MCF 10A (cell line): ENCODE results near the gene CENPW. TPM values are rescaled to one million over a fixed set of nuclear protein-coding genes. Genes with fewer than 3 reads are reported as not detected.

ENCODE experiments used
- BruUV-seq: library from RNA; stranded (reverse); fragments of 400-500 nt; replicated peaks from 2 replicates; lab custom pipeline; 2021; lab: Mats Ljungman, UMichigan
- CTCF ChIA-PET: fragments of 300-600 bp; sonication (Branson Sonifier 250); formaldehyde crosslinking; extraction: SDS; loops from one replicate; lab custom pipeline; 2021; ENCODE audit warnings: antibody characterized with exemption, inconsistent platforms; lab: Yijun Ruan, JAX
- POLR2A ChIA-PET: fragments of 300-600, 350-650 bp; sonication (Branson Sonifier 250); formaldehyde crosslinking; extraction: SDS; loops from one replicate; lab custom pipeline; 2020; ENCODE audit warnings: antibody characterized with exemption, inconsistent platforms; lab: Yijun Ruan, JAX
- DNase-seq: peaks from one replicate; pipeline ENCODE4 v3.0.0-alpha.2; 2018; ENCODE audit not compliant: unreplicated experiment
- H3K27ac Mint-ChIP-seq: one replicate; pipeline ENCODE4 v1.8.0; 2022; ENCODE audit warnings: mild to moderate bottlenecking, low read depth, mixed read lengths; ENCODE audit not compliant: unreplicated experiment
- H3K27me3 Mint-ChIP-seq: one replicate; pipeline ENCODE4 v1.8.0; 2022; ENCODE audit warnings: mixed read lengths; ENCODE audit not compliant: insufficient read depth, unreplicated experiment
- H3K36me3 Mint-ChIP-seq: one replicate; pipeline ENCODE4 v1.8.0; 2022; ENCODE audit warnings: mild to moderate bottlenecking, moderate library complexity, mixed read lengths; ENCODE audit not compliant: insufficient read depth, unreplicated experiment
- H3K4me1 Mint-ChIP-seq: one replicate; pipeline ENCODE4 v1.8.0; 2022; ENCODE audit warnings: mixed read lengths; ENCODE audit not compliant: insufficient read depth, unreplicated experiment
- H3K4me3 Mint-ChIP-seq: one replicate; pipeline ENCODE4 v1.8.0; 2022; ENCODE audit warnings: mild to moderate bottlenecking, moderate library complexity, mixed read lengths; ENCODE audit not compliant: unreplicated experiment
- H3K9me3 Mint-ChIP-seq: one replicate; pipeline ENCODE4 v1.8.0; 2022; ENCODE audit warnings: mixed read lengths; ENCODE audit not compliant: unreplicated experiment
- intact Hi-C: fragments of 100-400 bp; cut with micrococcal nuclease; formaldehyde crosslinking; loops from 2 replicates; pipeline ENCODE4 v1.14.1; 2022
- total RNA-seq: library from RNA; stranded (reverse); gene quantifications from 2 replicates; pipeline ENCODE4 v1.2.3, GENCODE V29; 2022
- TF ChIP-seq, protein P1 (sequence below): fragments of 200-600 bp; IDR thresholded peaks from one replicate; pipeline ENCODE4 v1.8.0; 2022; ENCODE audit warnings: antibody characterized with exemption, mild to moderate bottlenecking; ENCODE audit not compliant: unreplicated experiment

CENPW gene
- total RNA-seq, 1 experiment from 2014 or later = 31.1 TPM

DNA sequence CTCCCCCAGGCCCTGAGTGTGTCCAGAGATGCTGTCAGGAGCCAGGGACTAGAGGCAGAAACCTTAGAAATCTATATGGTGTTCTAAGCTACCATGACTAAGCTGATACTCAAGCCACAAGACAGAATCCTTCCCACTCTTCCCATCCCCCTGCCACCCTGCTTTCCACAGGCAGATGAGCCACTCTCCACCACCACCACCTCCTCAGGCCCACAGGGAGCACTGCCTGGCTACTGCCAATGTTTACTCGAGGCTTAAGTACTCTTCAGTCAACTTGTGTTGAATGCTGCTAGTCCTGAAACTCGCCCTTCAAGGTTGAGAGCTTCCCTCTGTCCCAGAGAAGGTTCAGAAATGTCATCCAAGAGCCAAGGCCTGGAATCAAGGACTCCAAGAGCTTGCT lies 56.2 kb downstream of the CENPW start:
- H3K27ac Mint-ChIP-seq = no peak overlapping the region
- no TSS peak for BruUV-seq
- TF ChIP-seq, protein P1, sequence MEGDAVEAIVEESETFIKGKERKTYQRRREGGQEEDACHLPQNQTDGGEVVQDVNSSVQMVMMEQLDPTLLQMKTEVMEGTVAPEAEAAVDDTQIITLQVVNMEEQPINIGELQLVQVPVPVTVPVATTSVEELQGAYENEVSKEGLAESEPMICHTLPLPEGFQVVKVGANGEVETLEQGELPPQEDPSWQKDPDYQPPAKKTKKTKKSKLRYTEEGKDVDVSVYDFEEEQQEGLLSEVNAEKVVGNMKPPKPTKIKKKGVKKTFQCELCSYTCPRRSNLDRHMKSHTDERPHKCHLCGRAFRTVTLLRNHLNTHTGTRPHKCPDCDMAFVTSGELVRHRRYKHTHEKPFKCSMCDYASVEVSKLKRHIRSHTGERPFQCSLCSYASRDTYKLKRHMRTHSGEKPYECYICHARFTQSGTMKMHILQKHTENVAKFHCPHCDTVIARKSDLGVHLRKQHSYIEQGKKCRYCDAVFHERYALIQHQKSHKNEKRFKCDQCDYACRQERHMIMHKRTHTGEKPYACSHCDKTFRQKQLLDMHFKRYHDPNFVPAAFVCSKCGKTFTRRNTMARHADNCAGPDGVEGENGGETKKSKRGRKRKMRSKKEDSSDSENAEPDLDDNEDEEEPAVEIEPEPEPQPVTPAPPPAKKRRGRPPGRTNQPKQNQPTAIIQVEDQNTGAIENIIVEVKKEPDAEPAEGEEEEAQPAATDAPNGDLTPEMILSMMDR = no peak
- CTCF ChIA-PET = interaction anchor here (0.6 to 0.7 kb wide), 2 partner anchors 29 to 40 kb away, joined by 3 to 4 read pairs; no protein-coding TSS in a partner anchor
- POLR2A ChIA-PET = no interaction called here
- intact Hi-C loops = no loop called here
- DNase-seq = no peak
- no peaks in the 10 kb centered on the region for H3K36me3 Mint-ChIP-seq
- H3K9me3 Mint-ChIP-seq = no peaks in the 10 kb centered on the region
- no peak overlapping the region for H3K4me3 Mint-ChIP-seq
- H3K4me1 Mint-ChIP-seq = no peaks in the 10 kb centered on the region
- H3K27me3 Mint-ChIP-seq = no peaks in the 10 kb centered on the region
